HEK293 (cell line): ENCODE results near the gene PSMD7.

ENCODE experiments used
- KLF16 ChIP-seq: fragments of 450-650 bp; formaldehyde crosslinking; IDR thresholded peaks from 2 replicates; pipeline ENCODE4 v1.5.1; 2017; ENCODE audit warnings: missing biosample characterization, missing genetic modification characterization
- REST ChIP-seq: fragments of 450-650 bp; formaldehyde crosslinking; IDR thresholded peaks from 2 replicates; pipeline ENCODE4 v1.5.1; 2016; ENCODE audit warnings: missing biosample characterization, missing genetic modification characterization
- ZBTB1 ChIP-seq: fragments of 450-650 bp; formaldehyde crosslinking; IDR thresholded peaks from 2 replicates; pipeline ENCODE4 v1.5.1; 2016; ENCODE audit warnings: missing biosample characterization, missing genetic modification characterization
- ZIC2 ChIP-seq: fragments of 450-650 bp; formaldehyde crosslinking; IDR thresholded peaks from 2 replicates; pipeline ENCODE4 v1.5.1; 2016; ENCODE audit warnings: missing biosample characterization, missing genetic modification characterization
- ZNF132 ChIP-seq: fragments of 450-650 bp; formaldehyde crosslinking; IDR thresholded peaks from 2 replicates; pipeline ENCODE4 v1.5.1; 2017; ENCODE audit warnings: missing biosample characterization, missing genetic modification characterization, borderline replicate concordance
- ZNF157 ChIP-seq: fragments of 450-650 bp; formaldehyde crosslinking; IDR thresholded peaks from 2 replicates; pipeline ENCODE4 v1.5.1; 2016; ENCODE audit warnings: missing biosample characterization, missing genetic modification characterization
- ZNF404 ChIP-seq: fragments of 450-650 bp; formaldehyde crosslinking; IDR thresholded peaks from 2 replicates; pipeline ENCODE4 v1.5.1; 2017; ENCODE audit warnings: missing biosample characterization, missing genetic modification characterization
- ZNF433 ChIP-seq: fragments of 450-650 bp; formaldehyde crosslinking; IDR thresholded peaks from 2 replicates; pipeline ENCODE4 v1.5.1; 2016; ENCODE audit warnings: missing biosample characterization, missing genetic modification characterization, low read depth
- ZNF645 ChIP-seq: fragments of 450-650 bp; formaldehyde crosslinking; IDR thresholded peaks from 2 replicates; pipeline ENCODE4; 2016; ENCODE audit warnings: missing biosample characterization, missing genetic modification characterization
- ZNF660 ChIP-seq: fragments of 450-650 bp; IDR thresholded peaks from 2 replicates; pipeline ENCODE4 v1.5.1; 2018; ENCODE audit warnings: missing biosample characterization, mild to moderate bottlenecking, missing genetic modification characterization
- ZNF830 ChIP-seq: fragments of 450-650 bp; IDR thresholded peaks from 2 replicates; pipeline ENCODE4 v1.5.0; 2018; ENCODE audit warnings: missing biosample characterization, missing genetic modification characterization, low read depth, mild to moderate bottlenecking, moderate library complexity
- ZNF837 ChIP-seq: fragments of 450-650 bp; formaldehyde crosslinking; IDR thresholded peaks from 2 replicates; pipeline ENCODE4 v1.5.1; 2016; ENCODE audit warnings: missing biosample characterization, missing genetic modification characterization
- TF ChIP-seq, protein P1 (sequence below): fragments of 450-650 bp; formaldehyde crosslinking; IDR thresholded peaks from 2 replicates; pipeline ENCODE4 v1.5.1; 2017; ENCODE audit warnings: missing biosample characterization, mild to moderate bottlenecking, missing genetic modification characterization, moderate library complexity
- TF ChIP-seq, protein P2 (sequence below): fragments of 450-650 bp; formaldehyde crosslinking; IDR thresholded peaks from 2 replicates; pipeline ENCODE4 v1.5.1; 2016; ENCODE audit warnings: missing biosample characterization, missing genetic modification characterization
- TF ChIP-seq, protein P3 (sequence below): fragments of 450-650 bp; formaldehyde crosslinking; IDR thresholded peaks from 2 replicates; pipeline ENCODE4 v1.5.1; 2017; ENCODE audit warnings: missing biosample characterization, missing genetic modification characterization
- TF ChIP-seq, protein P4 (sequence below): fragments of 450-650 bp; formaldehyde crosslinking; IDR thresholded peaks from 2 replicates; pipeline ENCODE4 v1.5.1; 2016; ENCODE audit warnings: missing biosample characterization, missing genetic modification characterization
- TF ChIP-seq, protein P5 (sequence below): fragments of 450-650 bp; formaldehyde crosslinking; IDR thresholded peaks from 2 replicates; pipeline ENCODE4 v1.5.0; 2017; ENCODE audit warnings: missing biosample characterization, missing genetic modification characterization, borderline replicate concordance

The PSMD7 gene

GRCh38 chr16:74296432-74297144 is at the start of gene PSMD7 (continued):
- TF ChIP-seq, protein P1, sequence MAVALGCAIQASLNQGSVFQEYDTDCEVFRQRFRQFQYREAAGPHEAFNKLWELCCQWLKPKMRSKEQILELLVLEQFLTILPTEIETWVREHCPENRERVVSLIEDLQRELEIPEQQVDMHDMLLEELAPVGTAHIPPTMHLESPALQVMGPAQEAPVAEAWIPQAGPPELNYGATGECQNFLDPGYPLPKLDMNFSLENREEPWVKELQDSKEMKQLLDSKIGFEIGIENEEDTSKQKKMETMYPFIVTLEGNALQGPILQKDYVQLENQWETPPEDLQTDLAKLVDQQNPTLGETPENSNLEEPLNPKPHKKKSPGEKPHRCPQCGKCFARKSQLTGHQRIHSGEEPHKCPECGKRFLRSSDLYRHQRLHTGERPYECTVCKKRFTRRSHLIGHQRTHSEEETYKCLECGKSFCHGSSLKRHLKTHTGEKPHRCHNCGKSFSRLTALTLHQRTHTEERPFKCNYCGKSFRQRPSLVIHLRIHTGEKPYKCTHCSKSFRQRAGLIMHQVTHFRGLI: no peak
- TF ChIP-seq ZNF157 (tag by site-specific recombination) (no peak), ZNF433 (tag by site-specific recombination) (no peak), ZIC2 (no peak), ZNF132 (tag by site-specific recombination) (no peak), ZNF830 (tag by site-specific recombination) (no peak), ZNF660 (tag by site-specific recombination) (no peak), KLF16 (peak; percentile 84), ZBTB1 (tag by site-specific recombination) (no peak), ZNF837 (tag by site-specific recombination) (no peak), REST (no peak), ZNF645 (tag by site-specific recombination) (no peak), ZNF404 (tag by site-specific recombination) (no peak)
- TF ChIP-seq, protein P2, sequence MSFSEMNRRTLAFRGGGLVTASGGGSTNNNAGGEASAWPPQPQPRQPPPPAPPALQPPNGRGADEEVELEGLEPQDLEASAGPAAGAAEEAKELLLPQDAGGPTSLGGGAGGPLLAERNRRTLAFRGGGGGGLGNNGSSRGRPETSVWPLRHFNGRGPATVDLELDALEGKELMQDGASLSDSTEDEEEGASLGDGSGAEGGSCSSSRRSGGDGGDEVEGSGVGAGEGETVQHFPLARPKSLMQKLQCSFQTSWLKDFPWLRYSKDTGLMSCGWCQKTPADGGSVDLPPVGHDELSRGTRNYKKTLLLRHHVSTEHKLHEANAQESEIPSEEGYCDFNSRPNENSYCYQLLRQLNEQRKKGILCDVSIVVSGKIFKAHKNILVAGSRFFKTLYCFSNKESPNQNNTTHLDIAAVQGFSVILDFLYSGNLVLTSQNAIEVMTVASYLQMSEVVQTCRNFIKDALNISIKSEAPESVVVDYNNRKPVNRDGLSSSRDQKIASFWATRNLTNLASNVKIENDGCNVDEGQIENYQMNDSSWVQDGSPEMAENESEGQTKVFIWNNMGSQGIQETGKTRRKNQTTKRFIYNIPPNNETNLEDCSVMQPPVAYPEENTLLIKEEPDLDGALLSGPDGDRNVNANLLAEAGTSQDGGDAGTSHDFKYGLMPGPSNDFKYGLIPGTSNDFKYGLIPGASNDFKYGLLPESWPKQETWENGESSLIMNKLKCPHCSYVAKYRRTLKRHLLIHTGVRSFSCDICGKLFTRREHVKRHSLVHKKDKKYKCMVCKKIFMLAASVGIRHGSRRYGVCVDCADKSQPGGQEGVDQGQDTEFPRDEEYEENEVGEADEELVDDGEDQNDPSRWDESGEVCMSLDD (tag by site-specific recombination): no peak
- TF ChIP-seq, protein P3, sequence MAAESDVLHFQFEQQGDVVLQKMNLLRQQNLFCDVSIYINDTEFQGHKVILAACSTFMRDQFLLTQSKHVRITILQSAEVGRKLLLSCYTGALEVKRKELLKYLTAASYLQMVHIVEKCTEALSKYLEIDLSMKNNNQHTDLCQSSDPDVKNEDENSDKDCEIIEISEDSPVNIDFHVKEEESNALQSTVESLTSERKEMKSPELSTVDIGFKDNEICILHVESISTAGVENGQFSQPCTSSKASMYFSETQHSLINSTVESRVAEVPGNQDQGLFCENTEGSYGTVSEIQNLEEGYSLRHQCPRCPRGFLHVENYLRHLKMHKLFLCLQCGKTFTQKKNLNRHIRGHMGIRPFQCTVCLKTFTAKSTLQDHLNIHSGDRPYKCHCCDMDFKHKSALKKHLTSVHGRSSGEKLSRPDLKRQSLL: no peak
- TF ChIP-seq, protein P4, sequence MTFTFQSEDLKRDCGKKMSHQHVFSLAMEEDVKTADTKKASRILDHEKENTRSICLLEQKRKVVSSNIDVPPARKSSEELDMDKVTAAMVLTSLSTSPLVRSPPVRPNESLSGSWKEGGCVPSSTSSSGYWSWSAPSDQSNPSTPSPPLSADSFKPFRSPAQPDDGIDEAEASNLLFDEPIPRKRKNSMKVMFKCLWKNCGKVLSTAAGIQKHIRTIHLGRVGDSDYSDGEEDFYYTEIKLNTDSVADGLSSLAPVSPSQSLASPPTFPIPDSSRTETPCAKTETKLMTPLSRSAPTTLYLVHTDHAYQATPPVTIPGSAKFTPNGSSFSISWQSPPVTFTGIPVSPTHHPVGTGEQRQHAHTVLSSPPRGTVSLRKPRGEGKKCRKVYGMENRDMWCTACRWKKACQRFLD (tag by site-specific recombination): peak; percentile 31; the same call in 1 of the 2 replicates
- TF ChIP-seq, protein P5, sequence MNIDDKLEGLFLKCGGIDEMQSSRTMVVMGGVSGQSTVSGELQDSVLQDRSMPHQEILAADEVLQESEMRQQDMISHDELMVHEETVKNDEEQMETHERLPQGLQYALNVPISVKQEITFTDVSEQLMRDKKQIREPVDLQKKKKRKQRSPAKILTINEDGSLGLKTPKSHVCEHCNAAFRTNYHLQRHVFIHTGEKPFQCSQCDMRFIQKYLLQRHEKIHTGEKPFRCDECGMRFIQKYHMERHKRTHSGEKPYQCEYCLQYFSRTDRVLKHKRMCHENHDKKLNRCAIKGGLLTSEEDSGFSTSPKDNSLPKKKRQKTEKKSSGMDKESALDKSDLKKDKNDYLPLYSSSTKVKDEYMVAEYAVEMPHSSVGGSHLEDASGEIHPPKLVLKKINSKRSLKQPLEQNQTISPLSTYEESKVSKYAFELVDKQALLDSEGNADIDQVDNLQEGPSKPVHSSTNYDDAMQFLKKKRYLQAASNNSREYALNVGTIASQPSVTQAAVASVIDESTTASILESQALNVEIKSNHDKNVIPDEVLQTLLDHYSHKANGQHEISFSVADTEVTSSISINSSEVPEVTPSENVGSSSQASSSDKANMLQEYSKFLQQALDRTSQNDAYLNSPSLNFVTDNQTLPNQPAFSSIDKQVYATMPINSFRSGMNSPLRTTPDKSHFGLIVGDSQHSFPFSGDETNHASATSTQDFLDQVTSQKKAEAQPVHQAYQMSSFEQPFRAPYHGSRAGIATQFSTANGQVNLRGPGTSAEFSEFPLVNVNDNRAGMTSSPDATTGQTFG (tag by site-specific recombination): no peak
